GM12878 (cell line): ENCODE results near the gene ROR2.

Experiments
- BCL11A ChIP-seq: IDR thresholded peaks from 2 replicates; pipeline ENCODE4 v1.6.1; 2011; ENCODE audit warnings: low read depth, low read length
- CBX3 ChIP-seq: fragments of 200-600 bp; sonication (generic); IDR thresholded peaks from 2 replicates; pipeline ENCODE4 v1.6.1; 2016; ENCODE audit warnings: low read depth, borderline replicate concordance
- CTCF ChIP-seq, 3 experiments: IDR thresholded peaks in 2 of 3; conservative IDR thresholded peaks in 1 of 3; 2 replicates each; pipeline ENCODE4 v1.5.1; 2011; ENCODE audit warnings: low read depth in 3 of 3, low read length in 3 of 3, mild to moderate bottlenecking in 3 of 3, control low read depth in 2 of 3, moderate library complexity in 2 of 3, inconsistent platforms in 1 of 3, mixed read lengths in 1 of 3; ENCODE audit not compliant: control insufficient read depth in 2 of 3, insufficient read depth in 1 of 3; ENCODE audit errors: extremely low read depth in 1 of 3
- EED ChIP-seq: sonication (generic); IDR thresholded peaks from 2 replicates; pipeline ENCODE4 v1.6.1; 2016; ENCODE audit warnings: antibody characterized with exemption, low read depth
- EP300 ChIP-seq, 2 experiments: fragments of 150-350 bp in 1 of 2; IDR thresholded peaks; 2 replicates each; pipeline ENCODE4 v1.6.1; 2011 to 2012; ENCODE audit warnings: low read depth in 2 of 2, low read length in 2 of 2, borderline replicate concordance in 1 of 2, improper control_type of control experiment in 1 of 2, inconsistent platforms in 1 of 2; ENCODE audit not compliant: control insufficient read depth in 1 of 2
- NR2C1 ChIP-seq: fragments of 450-650 bp; IDR thresholded peaks from 2 replicates; pipeline ENCODE4 v1.6.1; 2017; ENCODE audit warnings: antibody characterized with exemption, mild to moderate bottlenecking, moderate library complexity
- PKNOX1 ChIP-seq: fragments of 450-650 bp; IDR thresholded peaks from 2 replicates; pipeline ENCODE4 v1.6.1; 2016; ENCODE audit warnings: mild to moderate bottlenecking
- POLR2A ChIP-seq: IDR thresholded peaks from 2 replicates; pipeline ENCODE4 v1.6.1; 2011; ENCODE audit warnings: low read depth, mild to moderate bottlenecking, low read length
- RAD21 ChIP-seq: IDR thresholded peaks from 2 replicates; pipeline ENCODE4 v1.6.1; 2011; ENCODE audit warnings: mild to moderate bottlenecking, low read depth, low read length, moderate library complexity; ENCODE audit not compliant: insufficient read depth
- RB1 ChIP-seq: fragments of 450-650 bp; formaldehyde crosslinking; IDR thresholded peaks from 2 replicates; pipeline ENCODE4 v1.6.1; 2017; ENCODE audit warnings: mild to moderate bottlenecking, borderline replicate concordance
- SMC3 ChIP-seq: IDR thresholded peaks from 2 replicates; pipeline ENCODE4 v1.6.1; 2011; ENCODE audit warnings: low read length, improper control_type of control experiment, borderline replicate concordance
- SREBF1 ChIP-seq: IDR thresholded peaks from 2 replicates; pipeline ENCODE4 v1.6.1; 2012; ENCODE audit warnings: mild to moderate bottlenecking, low read length
- ZNF274 ChIP-seq: IDR thresholded peaks from one replicate; pipeline ENCODE4 v1.8.0; 2011; ENCODE audit not compliant: insufficient read length, insufficient read depth

- TF ChIP-seq SMC3, result no peak
- no peak for TF ChIP-seq CTCF (IDR thresholded peaks at IDR 0.05 in 2 of 3, conservative IDR thresholded peaks at IDR 0.05 in 1 of 3; ENCODE audit: control insufficient read depth in 2 of 3, extremely low read depth in 1 of 3, insufficient read depth in 1 of 3, low read depth in 3 of 3, low read length in 3 of 3)
- TF ChIP-seq RAD21, result no peak
- no peak for TF ChIP-seq BCL11A
- no peak for TF ChIP-seq RB1
- TF ChIP-seq CBX3, result no peak
- no peak for TF ChIP-seq EP300 (IDR thresholded peaks at IDR 0.05; ENCODE audit: borderline replicate concordance in 1 of 2, control insufficient read depth in 1 of 2, low read depth in 2 of 2, low read length in 2 of 2)
- no peak for TF ChIP-seq EED
- TF ChIP-seq NR2C1, result no peak
- TF ChIP-seq SREBF1, result no peak
- TF ChIP-seq ZNF274, result no peak
- TF ChIP-seq PKNOX1, result no peak
- no peak for TF ChIP-seq POLR2A
Measured at GRCh38 chr9:91946196-91946595, 3.8 kb downstream of the ROR2 start.
